ENCODE results near the gene PEBP1. TPM values are rescaled to one million over a fixed set of nuclear protein-coding genes. Genes with fewer than 3 reads are reported as not detected.

The PEBP1 gene
- 285 and 326 TPM in 2 replicates for total RNA-seq (ENCODE audit: low replicate concordance)
- long read RNA-seq, transcript PEBP1-201 (4 exons, 1,697 nt), result major isoform, 1,522 of 1,555 reads
- long read RNA-seq, partial matches to known transcripts, result 7 of 1,555 reads
- long read RNA-seq, other reads (novel, unspliced or antisense), result 26 of 1,555 reads

DNA sequence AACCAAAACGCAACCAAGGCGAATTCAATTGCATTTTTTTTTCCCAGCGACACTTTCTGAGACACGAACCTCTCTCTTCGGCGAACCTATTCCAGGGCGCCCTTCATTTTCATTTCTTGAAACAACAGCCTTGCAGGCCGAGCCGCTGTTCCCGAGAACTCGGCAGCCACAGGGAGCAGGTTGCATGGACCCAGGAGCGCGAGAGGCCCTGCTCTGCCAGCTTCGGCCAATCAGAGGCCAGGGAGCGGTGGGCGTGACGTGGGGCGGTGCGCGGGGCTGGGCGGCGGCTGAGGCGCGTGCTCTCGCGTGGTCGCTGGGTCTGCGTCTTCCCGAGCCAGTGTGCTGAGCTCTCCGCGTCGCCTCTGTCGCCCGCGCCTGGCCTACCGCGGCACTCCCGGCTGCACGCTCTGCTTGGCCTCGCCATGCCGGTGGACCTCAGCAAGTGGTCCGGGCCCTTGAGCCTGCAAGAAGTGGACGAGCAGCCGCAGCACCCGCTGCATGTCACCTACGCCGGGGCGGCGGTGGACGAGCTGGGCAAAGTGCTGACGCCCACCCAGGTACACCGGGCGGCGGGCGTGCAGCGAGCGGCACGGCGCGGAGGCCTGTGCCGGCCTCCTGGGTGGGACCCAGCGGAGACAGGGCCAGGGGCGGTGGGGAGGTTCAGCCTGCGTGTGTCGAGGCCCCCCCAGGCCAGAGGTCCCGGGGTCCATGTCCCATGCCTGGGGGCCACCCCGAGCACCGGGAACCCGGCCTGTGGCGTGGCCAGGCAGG lies at the start of gene PEBP1:
Gene PEBP1 (plus strand): TSS at position 337 of the 771 bp plus-strand sequence. CDS start 86 bp downstream, at position 423.
- H3K4me3 Mint-ChIP-seq, result peak within 1 kb of the TSS; percentile 98
- H3K4me1 Mint-ChIP-seq (ENCODE audit: unreplicated experiment), result peaks cover 30% of the 10 kb centered on the region
- H3K36me3 Mint-ChIP-seq, result peaks cover 22% of the 10 kb centered on the region
- TF ChIP-seq, protein P1, sequence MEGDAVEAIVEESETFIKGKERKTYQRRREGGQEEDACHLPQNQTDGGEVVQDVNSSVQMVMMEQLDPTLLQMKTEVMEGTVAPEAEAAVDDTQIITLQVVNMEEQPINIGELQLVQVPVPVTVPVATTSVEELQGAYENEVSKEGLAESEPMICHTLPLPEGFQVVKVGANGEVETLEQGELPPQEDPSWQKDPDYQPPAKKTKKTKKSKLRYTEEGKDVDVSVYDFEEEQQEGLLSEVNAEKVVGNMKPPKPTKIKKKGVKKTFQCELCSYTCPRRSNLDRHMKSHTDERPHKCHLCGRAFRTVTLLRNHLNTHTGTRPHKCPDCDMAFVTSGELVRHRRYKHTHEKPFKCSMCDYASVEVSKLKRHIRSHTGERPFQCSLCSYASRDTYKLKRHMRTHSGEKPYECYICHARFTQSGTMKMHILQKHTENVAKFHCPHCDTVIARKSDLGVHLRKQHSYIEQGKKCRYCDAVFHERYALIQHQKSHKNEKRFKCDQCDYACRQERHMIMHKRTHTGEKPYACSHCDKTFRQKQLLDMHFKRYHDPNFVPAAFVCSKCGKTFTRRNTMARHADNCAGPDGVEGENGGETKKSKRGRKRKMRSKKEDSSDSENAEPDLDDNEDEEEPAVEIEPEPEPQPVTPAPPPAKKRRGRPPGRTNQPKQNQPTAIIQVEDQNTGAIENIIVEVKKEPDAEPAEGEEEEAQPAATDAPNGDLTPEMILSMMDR (conservative IDR thresholded peaks at IDR 0.05), result no peak
- H3K27me3 Mint-ChIP-seq, result no peaks in the 10 kb centered on the region
- H3K9me3 Mint-ChIP-seq, result no peaks in the 10 kb centered on the region
- peak; percentile 95 for DNase-seq (ENCODE audit: extremely low spot score, unreplicated experiment)
- H3K27ac Mint-ChIP-seq, result peak within 1 kb of the TSS; percentile 92

DNA sequence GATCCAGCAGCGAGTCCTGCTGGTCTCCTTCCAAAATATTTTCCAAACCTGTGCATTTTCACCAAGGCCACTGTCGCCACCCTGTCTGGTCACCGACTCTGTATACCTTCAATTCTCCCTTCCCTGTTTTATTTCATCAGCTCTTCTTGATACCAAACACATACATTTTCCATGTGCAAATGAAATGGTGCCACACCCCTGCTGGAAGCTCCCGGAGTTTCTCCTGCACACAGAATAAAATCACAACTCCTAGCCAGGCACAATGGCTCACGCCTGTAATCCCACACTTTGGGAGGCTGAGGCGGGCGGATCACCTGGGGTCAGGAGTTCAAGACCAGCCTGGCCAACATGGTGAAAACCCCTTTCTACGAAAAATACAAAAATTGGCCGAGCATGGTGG lies 46.1 kb upstream of the PEBP1 start:
- Mint-ChIP-seq H3K36me3 (peaks cover 11% of the 10 kb centered on the region), H3K4me3 (no peak overlapping the region), H3K4me1 (ENCODE audit: unreplicated experiment) (no peaks in the 10 kb centered on the region), H3K27ac (peak overlapping the region; percentile 4), H3K9me3 (no peaks in the 10 kb centered on the region), H3K27me3 (no peaks in the 10 kb centered on the region)
- DNase-seq (ENCODE audit: extremely low spot score, unreplicated experiment), result no peak
- TF ChIP-seq, protein P1 (conservative IDR thresholded peaks at IDR 0.05), result no peak

DNA sequence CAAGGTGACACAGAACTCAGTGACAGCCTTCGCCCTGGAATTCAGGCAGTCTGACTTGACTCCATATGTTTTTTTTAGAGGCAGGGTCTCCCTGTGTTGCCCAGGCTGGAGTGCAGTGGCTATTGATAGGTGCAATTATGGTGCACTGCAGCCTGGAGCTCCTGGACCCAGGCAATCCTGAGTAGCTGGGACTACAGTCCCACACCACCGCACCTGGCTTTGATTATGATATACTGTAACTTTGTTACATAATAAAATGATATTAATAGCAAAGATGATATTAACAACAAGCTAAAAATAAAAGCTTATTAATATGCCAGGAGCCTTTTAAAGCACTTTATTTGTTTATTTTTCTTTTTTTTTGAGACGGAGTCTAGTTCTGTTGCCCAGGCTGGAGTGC lies 41.9 kb upstream of the PEBP1 start:
- no peak for DNase-seq (ENCODE audit: extremely low spot score, unreplicated experiment)
- TF ChIP-seq, protein P1 (conservative IDR thresholded peaks at IDR 0.05), result no peak
- H3K36me3 Mint-ChIP-seq, result peaks cover 7% of the 10 kb centered on the region
- no peaks in the 10 kb centered on the region for H3K27me3 Mint-ChIP-seq
- H3K4me3 Mint-ChIP-seq, result no peak overlapping the region
- peaks cover 5% of the 10 kb centered on the region for H3K4me1 Mint-ChIP-seq (ENCODE audit: unreplicated experiment)
- no peaks in the 10 kb centered on the region for H3K9me3 Mint-ChIP-seq
- H3K27ac Mint-ChIP-seq, result no peak overlapping the region

DNA sequence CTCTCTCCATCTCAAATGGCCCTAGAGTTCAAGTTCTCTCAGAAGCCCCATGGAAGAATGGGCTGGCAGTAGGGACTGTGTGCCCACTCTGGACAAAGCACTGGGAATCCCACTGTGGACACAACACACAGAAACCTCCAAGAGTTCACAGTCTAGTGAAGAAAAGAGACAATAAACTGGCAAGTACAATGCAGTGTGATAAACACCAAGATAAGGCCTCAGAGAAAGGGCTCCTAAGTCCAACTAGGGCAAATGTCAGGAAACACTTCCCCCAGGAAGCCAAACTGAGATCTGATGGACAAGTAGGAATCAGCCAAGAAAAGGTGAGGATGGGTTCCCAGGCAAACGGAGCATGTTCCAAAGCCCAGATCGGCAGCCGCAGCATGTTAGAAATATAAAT lies 37.5 kb upstream of the PEBP1 start:
- Mint-ChIP-seq H3K4me3 (peak overlapping the region; percentile 43), H3K27ac (no peak overlapping the region)
- no peak for DNase-seq (ENCODE audit: extremely low spot score, unreplicated experiment)

DNA sequence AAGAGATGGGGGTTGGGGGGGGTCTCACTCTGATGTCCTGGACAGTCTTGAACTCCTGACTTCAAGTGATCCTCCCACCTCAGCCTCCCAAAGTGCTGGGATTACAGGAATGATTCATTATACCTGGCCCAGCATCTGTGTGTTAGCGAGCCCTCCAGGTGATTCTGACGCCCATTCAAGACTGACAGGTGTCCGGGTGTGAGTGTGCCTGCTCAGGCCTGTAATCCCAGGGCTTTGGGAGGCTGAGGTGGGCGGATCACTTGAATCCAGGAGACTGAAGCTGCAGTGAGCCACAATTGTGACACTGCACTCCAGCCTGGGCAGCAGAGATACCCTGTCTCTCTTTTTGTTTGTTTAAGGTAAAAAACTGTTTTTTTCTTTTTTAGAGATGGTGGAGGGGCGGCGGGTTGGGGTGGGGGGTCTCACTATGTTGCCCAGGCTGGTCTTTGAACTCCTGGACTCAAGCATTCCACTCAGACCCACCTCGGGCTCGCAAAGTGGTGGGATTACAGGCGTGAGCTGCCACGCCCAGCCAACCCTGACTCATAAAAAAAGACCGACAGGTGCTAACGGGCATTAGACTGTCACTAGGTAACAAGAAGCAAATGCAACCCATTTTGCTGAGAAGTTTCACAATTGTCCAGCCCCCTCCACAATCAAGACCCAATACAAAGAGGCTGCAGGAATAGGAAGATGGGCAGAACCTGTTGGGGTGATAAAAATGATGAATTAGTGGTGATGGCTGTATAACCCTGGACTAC lies 36.8 kb upstream of the PEBP1 start:
- DNase-seq (ENCODE audit: extremely low spot score, unreplicated experiment), result no peak
- H3K4me3 Mint-ChIP-seq, result peak overlapping the region; percentile 41

More for the DNA sequence above, 37.5 kb upstream of the PEBP1 start:
- TF ChIP-seq, protein P1 (conservative IDR thresholded peaks at IDR 0.05), result no peak
- Mint-ChIP-seq H3K9me3 (no peaks in the 10 kb centered on the region), H3K4me1 (ENCODE audit: unreplicated experiment) (peaks cover 10% of the 10 kb centered on the region), H3K36me3 (no peaks in the 10 kb centered on the region), H3K27me3 (no peaks in the 10 kb centered on the region)

More for the DNA sequence above, 36.8 kb upstream of the PEBP1 start:
- Mint-ChIP-seq H3K4me1 (ENCODE audit: unreplicated experiment) (peaks cover 10% of the 10 kb centered on the region), H3K9me3 (no peaks in the 10 kb centered on the region), H3K36me3 (no peaks in the 10 kb centered on the region), H3K27ac (peak overlapping the region; percentile 48), H3K27me3 (no peaks in the 10 kb centered on the region)
- TF ChIP-seq, protein P1 (conservative IDR thresholded peaks at IDR 0.05), result no peak
